Measurements from ENCODE around the gene UAP1. TPM values are rescaled to one million over a fixed set of nuclear protein-coding genes. Genes with fewer than 3 reads are reported as not detected.
A peak's percentile ranks its signal among the peaks of the same experiment; 100 is the strongest.

The UAP1 gene
- 26.5 TPM for total RNA-seq
- long read RNA-seq, transcript UAP1-201 (11 exons, 2,377 nt) = major isoform, 37 of 57 reads
- long read RNA-seq, partial matches to known transcripts = 1 of 57 reads
- long read RNA-seq, other reads (novel, unspliced or antisense) = 17 of 57 reads

DNA sequence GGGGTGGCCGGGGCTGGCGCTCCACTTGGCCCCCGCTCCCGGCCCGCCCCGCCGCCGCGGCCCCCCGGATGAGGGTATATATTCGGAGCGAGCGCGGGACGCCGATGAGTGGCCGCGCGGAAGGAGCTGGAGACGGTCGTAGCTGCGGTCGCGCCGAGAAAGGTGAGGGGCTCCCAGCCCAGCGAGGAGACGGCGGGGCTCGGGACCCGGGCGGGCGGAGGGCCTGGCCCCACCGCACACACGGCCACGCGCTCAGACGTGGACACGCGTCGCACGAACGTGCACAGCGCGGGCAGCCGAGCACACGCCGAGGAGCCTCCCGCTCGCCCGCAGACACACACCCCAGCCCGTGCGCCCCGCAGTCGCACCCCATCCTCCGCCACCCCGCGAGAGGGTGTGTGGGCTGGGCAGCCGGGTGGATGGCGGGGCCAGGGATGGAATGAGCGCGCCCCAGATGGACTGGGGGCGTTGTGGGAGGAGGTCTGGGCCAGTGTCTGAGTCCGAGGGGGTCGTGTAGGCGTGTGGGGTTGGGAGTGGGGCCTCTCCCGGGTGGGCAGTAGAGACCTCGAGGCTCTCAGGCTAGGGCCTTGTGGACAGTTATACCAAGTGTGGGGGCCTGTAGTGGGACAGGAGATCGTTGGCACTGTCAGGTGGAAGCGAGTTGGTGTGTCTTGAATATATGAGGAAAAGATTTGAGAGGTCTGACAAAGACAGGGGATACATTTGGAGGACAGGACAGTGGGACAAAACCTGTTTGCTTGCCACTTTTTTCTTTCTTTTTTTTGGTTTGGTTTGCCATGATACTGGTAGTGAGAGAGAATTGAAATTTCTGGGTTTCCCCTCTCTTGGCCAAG is at the start of gene UAP1:
UAP1 (plus strand) TSS at position 107 of the 854 bp plus-strand sequence. CDS start 4,347 bp downstream, outside the sequence.
- DNase-seq = no peak
- H3K4me1 ChIP-seq = peaks cover 56% of the 10 kb centered on the region

DNA sequence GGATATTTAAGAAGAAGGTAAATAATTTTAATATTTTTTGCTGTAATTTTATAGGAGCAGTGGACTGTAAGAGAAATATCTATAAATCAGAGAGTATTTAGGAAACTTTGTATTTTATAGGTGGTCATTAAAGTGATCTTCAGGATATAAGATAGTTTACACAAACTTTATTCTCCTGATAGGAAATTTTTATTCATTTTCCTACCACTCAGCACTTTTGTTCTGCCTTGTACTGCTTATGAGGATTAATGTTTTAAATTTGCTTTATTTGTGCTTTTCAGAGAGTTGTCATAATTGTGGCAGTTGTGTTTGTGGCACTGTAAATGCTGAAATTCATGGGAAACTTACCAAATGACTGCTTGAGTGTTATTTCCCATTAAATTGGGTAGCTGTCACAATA is 34.2 kb upstream of the UAP1 start:
- Histone ChIP-seq H3K4me1 (peaks cover 8% of the 10 kb centered on the region), H3K4me3 (no peak overlapping the region), H3K27ac (replicated peaks) (no peak overlapping the region), H3K9me3 (replicated peaks) (no peaks in the 10 kb centered on the region), H3K27me3 (ENCODE audit: low read depth) (no peaks in the 10 kb centered on the region), H3K36me3 (peaks cover 45% of the 10 kb centered on the region)
- no peak for TF ChIP-seq CTCF (IDR thresholded peaks at IDR 0.05; ENCODE audit: borderline replicate concordance)
- no peak for DNase-seq
- intact Hi-C loops (cut with micrococcal nuclease) = no loop called here

More for the DNA sequence above, at the start of gene UAP1:
- Histone ChIP-seq H3K27ac (replicated peaks) (peak within 1 kb of the TSS; percentile 99), H3K27me3 (ENCODE audit: low read depth) (no peaks in the 10 kb centered on the region), H3K4me3 (peak within 1 kb of the TSS; percentile 89), H3K9me3 (replicated peaks) (no peaks in the 10 kb centered on the region), H3K36me3 (peaks cover 10% of the 10 kb centered on the region)
- intact Hi-C loops (cut with micrococcal nuclease) = no loop called here
- no peak for TF ChIP-seq CTCF (IDR thresholded peaks at IDR 0.05; ENCODE audit: borderline replicate concordance)

- Histone ChIP-seq H3K27ac (replicated peaks) (no peak overlapping the region), H3K4me3 (no peak overlapping the region), H3K9me3 (replicated peaks) (no peaks in the 10 kb centered on the region), H3K27me3 (ENCODE audit: low read depth) (no peaks in the 10 kb centered on the region), H3K4me1 (peaks cover 8% of the 10 kb centered on the region), H3K36me3 (peaks cover 15% of the 10 kb centered on the region)
- intact Hi-C loops (cut with micrococcal nuclease) = no loop called here
- DNase-seq = no peak
- TF ChIP-seq CTCF (IDR thresholded peaks at IDR 0.05; ENCODE audit: borderline replicate concordance) = no peak
Measured at GRCh38 chr1:162530307-162530987, 31.1 kb upstream of the UAP1 start.

GRCh38 chr1:162530988-162531319 is 30.6 kb upstream of the UAP1 start:
- Histone ChIP-seq H3K36me3 (peaks cover 10% of the 10 kb centered on the region), H3K9me3 (replicated peaks) (no peaks in the 10 kb centered on the region)
- TF ChIP-seq CTCF (IDR thresholded peaks at IDR 0.05; ENCODE audit: borderline replicate concordance) = no peak

GRCh38 chr1:162535501-162535900 is 26.0 kb upstream of the UAP1 start:
- Histone ChIP-seq H3K27ac (replicated peaks) (no peak overlapping the region), H3K4me3 (no peak overlapping the region), H3K4me1 (no peaks in the 10 kb centered on the region), H3K9me3 (replicated peaks) (no peaks in the 10 kb centered on the region), H3K27me3 (ENCODE audit: low read depth) (no peaks in the 10 kb centered on the region), H3K36me3 (no peaks in the 10 kb centered on the region)
- TF ChIP-seq CTCF (IDR thresholded peaks at IDR 0.05; ENCODE audit: borderline replicate concordance) = no peak
- intact Hi-C loops (cut with micrococcal nuclease) = no loop called here
- no peak for DNase-seq

More at GRCh38 chr1:162530988-162531319, 30.6 kb upstream of the UAP1 start:
- no peak for DNase-seq
- Histone ChIP-seq H3K4me3 (no peak overlapping the region), H3K27me3 (ENCODE audit: low read depth) (no peaks in the 10 kb centered on the region), H3K4me1 (peaks cover 8% of the 10 kb centered on the region), H3K27ac (replicated peaks) (no peak overlapping the region)
- intact Hi-C loops (cut with micrococcal nuclease) = no loop called here

Measured in left ventricle myocardium inferior (tissue), 1 donor.